OCI-LY7 (cell line): ENCODE measurements around the gene GAS6. TPM values are rescaled to one million over a fixed set of nuclear protein-coding genes. Genes with fewer than 3 reads are reported as not detected.

ENCODE experiments used
- total RNA-seq, 2 experiments: library from RNA; depleted of rRNA in 1 of 2; stranded (reverse); fragments of >200 nt in 1 of 2; shearing (Covaris generic) in 1 of 2; gene quantifications; 2 replicates each; pipeline ENCODE4 v1.2.3, GENCODE V29; 2014 to 2022

Gene GAS6
- total RNA-seq, 2 experiments from 2014 or later, result not detected

Other genes starting within 250 kb of the GAS6 start
- not detected in 2 replicates for gene ATP4B, start 205.9 kb downstream of the GAS6 start, total RNA-seq (2014; rRNA removed; shearing (Covaris generic))
- gene ATP4B, start 205.9 kb downstream of the GAS6 start, total RNA-seq (2022), result not detected in 2 replicates
- not detected in 2 replicates for gene GRK1, start 196.9 kb downstream of the GAS6 start, total RNA-seq (2014; rRNA removed; shearing (Covaris generic))
- not detected in 2 replicates for gene GRK1, start 196.9 kb downstream of the GAS6 start, total RNA-seq (2022)
- 2.6 and 2.7 TPM in 2 replicates for gene TMEM255B, start 104.8 kb downstream of the GAS6 start, total RNA-seq (2014; rRNA removed; shearing (Covaris generic))
- 5.6 and 6.8 TPM in 2 replicates for gene TMEM255B, start 104.8 kb downstream of the GAS6 start, total RNA-seq (2022)
- not detected in 2 replicates for gene C13orf46, start 110.0 kb upstream of the GAS6 start, total RNA-seq (2014; rRNA removed; shearing (Covaris generic))
- 0.09 and 0.21 TPM in 2 replicates for gene C13orf46, start 110.0 kb upstream of the GAS6 start, total RNA-seq (2022)